Activated naive CD8-positive, alpha-beta T cell (primary cell): ENCODE results near the gene AKAP13.

Experiments used
- H3K27ac Mint-ChIP-seq: one replicate; pipeline ENCODE4 v1.8.0; 2021; ENCODE audit warnings: mixed read lengths
- H3K27me3 Mint-ChIP-seq: one replicate; pipeline ENCODE4 v1.8.0; 2021; ENCODE audit warnings: mixed read lengths
- H3K36me3 Mint-ChIP-seq: one replicate; pipeline ENCODE4 v1.8.0; 2021; ENCODE audit warnings: mixed read lengths
- H3K4me1 Mint-ChIP-seq: one replicate; pipeline ENCODE4 v1.8.0; 2021; ENCODE audit warnings: low read depth, mixed read lengths
- H3K4me3 Mint-ChIP-seq: one replicate; pipeline ENCODE4 v1.8.0; 2021; ENCODE audit warnings: mild to moderate bottlenecking, mixed read lengths
- H3K9me3 Mint-ChIP-seq: one replicate; pipeline ENCODE4 v1.8.0; 2021; ENCODE audit warnings: low read depth, mixed read lengths

Gene AKAP13

GRCh38 chr15:85692873-85693272 is 312.5 kb downstream of the AKAP13 start:
- Mint-ChIP-seq H3K9me3 (no peaks in the 10 kb centered on the region), H3K36me3 (peaks cover 4% of the 10 kb centered on the region), H3K27ac (peak overlapping the region; percentile 100), H3K27me3 (no peaks in the 10 kb centered on the region), H3K4me3 (peak overlapping the region; percentile 95), H3K4me1 (peaks cover 83% of the 10 kb centered on the region)

GRCh38 chr15:85693277-85693676 is 312.9 kb downstream of the AKAP13 start:
- Mint-ChIP-seq H3K4me3 (peak overlapping the region; percentile 95), H3K4me1 (peaks cover 83% of the 10 kb centered on the region), H3K36me3 (peaks cover 4% of the 10 kb centered on the region), H3K27ac (peak overlapping the region; percentile 100), H3K9me3 (no peaks in the 10 kb centered on the region), H3K27me3 (no peaks in the 10 kb centered on the region)

- H3K36me3 Mint-ChIP-seq, result peaks cover 4% of the 10 kb centered on the region
These were observed 313.7 kb downstream of the AKAP13 start for GRCh38 chr15:85694091-85694490.

DNA sequence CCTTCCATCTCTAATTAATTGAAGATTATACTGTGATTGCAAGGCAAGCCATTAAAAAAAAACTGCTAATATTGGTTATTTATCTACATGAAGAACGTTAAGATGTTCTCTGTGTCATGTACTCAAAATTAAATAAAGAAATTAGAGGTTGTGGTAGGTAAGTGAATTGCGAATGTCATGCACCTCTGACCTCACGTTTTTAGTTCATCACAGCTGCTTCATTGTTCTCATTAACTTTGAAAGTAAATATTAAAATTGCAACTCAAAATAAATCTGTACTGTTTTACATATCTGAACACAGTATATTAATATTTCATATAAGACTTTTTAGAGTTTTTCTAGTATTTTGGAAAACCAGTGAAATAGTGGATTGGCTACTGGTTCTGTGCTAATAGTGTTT is 320.4 kb downstream of the AKAP13 start:
- H3K27ac Mint-ChIP-seq, result peak overlapping the region; percentile 97
- H3K27me3 Mint-ChIP-seq, result no peaks in the 10 kb centered on the region
- no peaks in the 10 kb centered on the region for H3K9me3 Mint-ChIP-seq
- peak overlapping the region; percentile 36 for H3K4me3 Mint-ChIP-seq
- peaks cover 71% of the 10 kb centered on the region for H3K4me1 Mint-ChIP-seq
- peaks cover 14% of the 10 kb centered on the region for H3K36me3 Mint-ChIP-seq

More at GRCh38 chr15:85694091-85694490, 313.7 kb downstream of the AKAP13 start:
- no peaks in the 10 kb centered on the region for H3K9me3 Mint-ChIP-seq
- no peak overlapping the region for H3K4me3 Mint-ChIP-seq
- H3K27ac Mint-ChIP-seq, result peak overlapping the region; percentile 64
- no peaks in the 10 kb centered on the region for H3K27me3 Mint-ChIP-seq
- H3K4me1 Mint-ChIP-seq, result peaks cover 76% of the 10 kb centered on the region

GRCh38 chr15:85702321-85703101 is 322.1 kb downstream of the AKAP13 start:
- peak overlapping the region; percentile 80 for H3K4me3 Mint-ChIP-seq
- peaks cover 10% of the 10 kb centered on the region for H3K36me3 Mint-ChIP-seq
- no peaks in the 10 kb centered on the region for H3K27me3 Mint-ChIP-seq
- peaks cover 76% of the 10 kb centered on the region for H3K4me1 Mint-ChIP-seq
- peak overlapping the region; percentile 97 for H3K27ac Mint-ChIP-seq
- H3K9me3 Mint-ChIP-seq, result no peaks in the 10 kb centered on the region

DNA sequence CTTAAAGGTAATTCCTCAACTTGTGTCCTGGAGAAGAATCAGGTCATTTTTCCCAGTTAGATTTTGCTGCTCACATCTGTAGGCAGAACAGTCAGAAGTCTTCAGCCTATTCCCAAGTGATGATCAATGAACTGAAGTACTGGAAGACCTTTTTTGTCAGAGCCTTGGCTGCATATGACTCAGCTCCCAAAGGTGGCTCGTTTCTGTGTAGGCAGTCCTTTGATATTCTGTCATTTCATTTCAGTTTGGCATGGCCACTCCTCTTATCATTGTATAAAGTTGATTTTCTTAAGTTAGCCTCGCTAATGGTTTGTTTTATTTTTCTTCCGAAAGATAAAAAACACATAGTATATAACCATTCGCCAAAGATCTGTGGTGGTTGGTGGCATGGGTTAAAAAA is 323.7 kb downstream of the AKAP13 start:
- Mint-ChIP-seq H3K9me3 (no peaks in the 10 kb centered on the region), H3K27me3 (no peaks in the 10 kb centered on the region), H3K36me3 (peaks cover 12% of the 10 kb centered on the region), H3K4me3 (peak overlapping the region; percentile 79), H3K4me1 (peaks cover 86% of the 10 kb centered on the region), H3K27ac (peak overlapping the region; percentile 95)

DNA sequence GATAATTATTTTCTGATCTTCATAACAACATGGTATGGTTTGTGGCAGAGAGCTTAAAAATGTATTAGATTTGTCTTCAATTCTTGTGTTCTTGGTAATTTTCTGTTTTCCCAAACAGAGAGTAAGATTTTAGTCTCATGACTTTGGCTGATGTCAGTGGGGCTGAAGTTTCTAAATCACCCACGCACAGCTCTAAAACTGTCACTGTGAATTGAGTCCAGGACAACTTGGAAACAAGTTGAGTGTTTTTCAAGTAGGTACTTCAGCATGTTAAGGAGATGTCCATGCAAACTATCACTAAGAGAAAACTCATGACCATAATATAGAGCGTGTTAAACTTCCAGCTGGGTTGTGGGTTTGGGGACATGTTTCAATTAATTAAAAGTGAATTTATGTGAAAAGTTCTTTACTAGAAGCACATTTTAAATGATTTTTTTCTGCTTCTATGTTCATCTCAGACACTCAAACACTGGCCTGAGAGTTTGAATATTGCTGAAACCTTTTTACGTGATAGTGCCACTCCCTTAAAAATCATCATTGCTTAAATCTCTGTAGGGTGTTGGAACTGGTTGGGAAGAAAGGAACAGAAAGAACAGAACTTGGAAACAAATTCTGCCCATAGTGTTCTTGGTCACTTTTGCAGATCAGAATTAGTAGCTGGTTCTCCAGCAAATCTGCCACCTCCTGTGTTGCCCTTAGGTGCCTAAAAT is 324.5 kb downstream of the AKAP13 start:
- Mint-ChIP-seq H3K36me3 (peaks cover 9% of the 10 kb centered on the region), H3K9me3 (no peaks in the 10 kb centered on the region), H3K27ac (peak overlapping the region; percentile 95), H3K4me3 (peak overlapping the region; percentile 79), H3K4me1 (peaks cover 85% of the 10 kb centered on the region), H3K27me3 (no peaks in the 10 kb centered on the region)

DNA sequence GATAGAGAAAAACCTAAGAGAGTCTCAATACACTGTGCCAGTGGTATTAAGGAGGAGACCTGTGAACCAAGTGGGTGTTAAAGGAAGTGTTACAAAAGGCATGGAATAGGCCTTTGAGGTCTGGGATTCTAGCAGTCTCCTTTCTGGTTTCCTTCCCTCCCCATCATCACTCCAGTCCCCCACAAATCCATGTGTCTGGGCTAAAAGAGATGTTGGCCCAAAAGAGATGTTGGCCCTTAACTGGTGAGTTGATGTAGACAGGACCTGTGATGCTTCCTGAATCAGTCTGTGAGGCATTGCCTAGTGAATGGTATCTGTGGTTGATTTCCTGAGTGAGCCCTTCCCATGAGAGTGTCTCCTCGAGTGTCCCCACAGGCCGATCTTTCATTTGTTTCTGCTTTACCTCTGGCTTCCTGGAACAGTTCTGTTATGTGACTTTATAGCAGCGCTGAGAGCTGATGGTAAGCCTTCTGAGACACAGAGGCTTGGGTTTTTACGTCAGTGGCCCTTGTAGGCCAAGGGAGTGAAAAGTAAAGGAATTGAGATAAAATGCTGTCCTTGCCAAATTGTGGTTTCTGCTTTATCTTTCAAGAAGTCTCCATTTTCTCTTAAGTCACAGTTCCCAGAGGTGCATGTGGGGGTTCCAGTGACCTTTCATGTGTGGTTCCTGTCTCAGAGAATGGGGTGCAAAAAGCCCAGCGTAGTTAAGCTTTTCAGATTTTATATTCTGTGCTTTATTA is 326.5 kb downstream of the AKAP13 start:
- Mint-ChIP-seq H3K4me3 (peak overlapping the region; percentile 83), H3K4me1 (peaks cover 89% of the 10 kb centered on the region), H3K27ac (peak overlapping the region; percentile 99), H3K27me3 (no peaks in the 10 kb centered on the region), H3K36me3 (peaks cover 9% of the 10 kb centered on the region), H3K9me3 (no peaks in the 10 kb centered on the region)

- no peaks in the 10 kb centered on the region for H3K27me3 Mint-ChIP-seq
- H3K36me3 Mint-ChIP-seq, result peaks cover 10% of the 10 kb centered on the region
- H3K9me3 Mint-ChIP-seq, result no peaks in the 10 kb centered on the region
- peaks cover 89% of the 10 kb centered on the region for H3K4me1 Mint-ChIP-seq
- peak overlapping the region; percentile 99 for H3K27ac Mint-ChIP-seq
- H3K4me3 Mint-ChIP-seq, result peak overlapping the region; percentile 83
These were observed 327.3 kb downstream of the AKAP13 start for GRCh38 chr15:85707519-85708338.

DNA sequence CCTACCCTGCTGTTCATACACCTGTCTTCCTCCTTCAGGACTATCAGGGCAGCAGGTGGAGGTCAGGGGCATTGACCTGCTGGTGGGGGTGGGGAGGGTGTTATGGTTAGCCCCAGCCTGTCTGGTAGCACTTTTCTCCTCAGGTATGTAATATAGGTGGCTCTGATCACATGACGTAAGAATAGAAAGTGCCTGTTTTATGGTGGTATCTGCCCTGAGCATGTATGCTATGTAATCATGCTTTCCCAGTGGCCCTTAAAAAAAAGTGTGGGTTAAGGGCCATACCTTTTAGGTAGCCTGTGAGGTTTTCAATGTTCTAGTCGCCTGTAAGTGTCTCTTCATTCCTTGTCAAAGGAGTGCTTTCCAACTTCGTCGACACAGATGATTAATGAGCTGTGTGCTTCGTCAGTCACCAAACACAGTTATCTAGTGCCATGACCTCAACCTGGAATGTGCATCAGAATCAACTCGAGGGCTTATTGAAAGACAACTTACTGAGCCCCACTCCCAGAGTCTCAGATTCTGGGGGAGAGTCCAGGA is 328.1 kb downstream of the AKAP13 start:
- H3K36me3 Mint-ChIP-seq, result peaks cover 14% of the 10 kb centered on the region

DNA sequence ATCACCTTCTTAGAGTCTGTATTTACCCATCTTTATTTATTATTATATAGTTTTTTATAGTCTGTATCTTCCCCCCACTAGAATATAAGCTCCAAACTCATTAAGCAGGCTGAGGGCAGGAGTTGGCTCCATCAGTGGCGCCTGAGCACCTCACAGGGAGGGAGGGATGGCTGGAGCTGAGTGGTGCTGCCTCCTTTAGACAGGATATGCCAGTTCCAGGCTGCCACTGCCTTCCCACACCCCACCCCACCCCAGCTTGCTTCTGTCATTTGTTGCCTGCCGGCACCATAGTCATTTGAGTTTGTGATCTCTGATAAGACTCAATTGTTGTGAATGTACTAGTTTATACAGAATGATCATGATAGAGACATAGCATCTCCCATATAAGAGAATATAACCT is 328.8 kb downstream of the AKAP13 start:
- Mint-ChIP-seq H3K4me1 (peaks cover 82% of the 10 kb centered on the region), H3K9me3 (no peaks in the 10 kb centered on the region), H3K4me3 (no peak overlapping the region), H3K27me3 (no peaks in the 10 kb centered on the region), H3K36me3 (peaks cover 16% of the 10 kb centered on the region), H3K27ac (peak overlapping the region; percentile 66)

More for the DNA sequence above, 328.1 kb downstream of the AKAP13 start:
- no peaks in the 10 kb centered on the region for H3K27me3 Mint-ChIP-seq
- H3K4me3 Mint-ChIP-seq, result peak overlapping the region; percentile 83
- H3K27ac Mint-ChIP-seq, result peak overlapping the region; percentile 99
- no peaks in the 10 kb centered on the region for H3K9me3 Mint-ChIP-seq
- H3K4me1 Mint-ChIP-seq, result peaks cover 88% of the 10 kb centered on the region

GRCh38 chr15:85710340-85710842 is 330.0 kb downstream of the AKAP13 start:
- Mint-ChIP-seq H3K27ac (peak overlapping the region; percentile 88), H3K36me3 (peaks cover 14% of the 10 kb centered on the region), H3K9me3 (no peaks in the 10 kb centered on the region), H3K4me3 (peak overlapping the region; percentile 40), H3K4me1 (peaks cover 76% of the 10 kb centered on the region), H3K27me3 (no peaks in the 10 kb centered on the region)

- Mint-ChIP-seq H3K27ac (peak overlapping the region; percentile 89), H3K4me1 (peaks cover 66% of the 10 kb centered on the region), H3K27me3 (no peaks in the 10 kb centered on the region), H3K4me3 (peak overlapping the region; percentile 40), H3K36me3 (peaks cover 14% of the 10 kb centered on the region), H3K9me3 (no peaks in the 10 kb centered on the region)
These were observed 331.3 kb downstream of the AKAP13 start for GRCh38 chr15:85711580-85712192.
